ENCODE data around the gene ORMDL1. TPM values are rescaled to one million over a fixed set of nuclear protein-coding genes. Genes with fewer than 3 reads are reported as not detected.

Gene ORMDL1
- total and polyA plus RNA-seq, 2 of the 13 experiments (the other 11 are each of a cell fraction or from before 2014, with no cell fraction given), result 67.5 to 160 TPM

GRCh38 chr2:189762551-189763298 is 21.4 kb downstream of the ORMDL1 start, which contains the start of gene OSGEPL1 (continued):
- TF ChIP-seq ARID5B (CRISPR knock-in tag; IDR thresholded peaks at IDR 0.05), result peak; percentile 78
- peak; percentile 72; the same call in 1 of the 2 replicates for TF ChIP-seq ZNF616 (CRISPR knock-in tag; IDR thresholded peaks at IDR 0.05; ENCODE audit: low read depth)
- TF ChIP-seq ZNF138 (CRISPR knock-in tag; IDR thresholded peaks at IDR 0.05; ENCODE audit: low read depth), result 0 out of 2 replicates have a peak, but pooled peaks have one; percentile 58
- TF ChIP-seq NR0B2 (CRISPR knock-in tag; IDR thresholded peaks at IDR 0.05), result no peak
- TF ChIP-seq FOXP1 (IDR thresholded peaks at IDR 0.05), result no peak
- TF ChIP-seq FOXP1 (CRISPR knock-in tag; IDR thresholded peaks at IDR 0.05), result no peak
- TF ChIP-seq IKZF1 (IDR thresholded peaks at IDR 0.05), result no peak
- peak; percentile 13; the same call in 1 of the 2 replicates for TF ChIP-seq CHD4 (IDR thresholded peaks at IDR 0.05; ENCODE audit: borderline replicate concordance, low read length)
- no peak for TF ChIP-seq ZBTB46 (CRISPR knock-in tag; IDR thresholded peaks at IDR 0.05; ENCODE audit: borderline replicate concordance)
- peak; percentile 66 for TF ChIP-seq DR1 (CRISPR knock-in tag; IDR thresholded peaks at IDR 0.05)
- TF ChIP-seq ZNF383 (CRISPR knock-in tag; IDR thresholded peaks at IDR 0.05; ENCODE audit: borderline replicate concordance), result no peak
- no peak for TF ChIP-seq ZNF460 (CRISPR knock-in tag; IDR thresholded peaks at IDR 0.05; ENCODE audit: borderline replicate concordance)
- peak; percentile 70; the same call in 1 of the 2 replicates for TF ChIP-seq ADNP (CRISPR knock-in tag; IDR thresholded peaks at IDR 0.05)
- TF ChIP-seq TCF7L2 (IDR thresholded peaks at IDR 0.05; ENCODE audit: low read depth, low read length), result no peak
- peak; percentile 62 for TF ChIP-seq MEIS2 (CRISPR knock-in tag; IDR thresholded peaks at IDR 0.05)
- peak; percentile 37; the same call in 1 of the 2 replicates for TF ChIP-seq ZMAT3 (CRISPR knock-in tag; conservative IDR thresholded peaks at IDR 0.05)
- TF ChIP-seq TOE1 (CRISPR knock-in tag; IDR thresholded peaks at IDR 0.05), result no peak
- TF ChIP-seq ZNF260 (CRISPR knock-in tag; IDR thresholded peaks at IDR 0.05; ENCODE audit: borderline replicate concordance, low read depth), result no peak
- TF ChIP-seq SP4 (CRISPR knock-in tag; IDR thresholded peaks at IDR 0.05), result no peak
- no peak for TF ChIP-seq E2F2 (CRISPR knock-in tag; IDR thresholded peaks at IDR 0.05; ENCODE audit: borderline replicate concordance)
- no peak for TF ChIP-seq FOXK2 (IDR thresholded peaks at IDR 0.05)
- no peak for TF ChIP-seq TFE3 (CRISPR knock-in tag; IDR thresholded peaks at IDR 0.05)
- TF ChIP-seq BHLHE40 (IDR thresholded peaks at IDR 0.05; ENCODE audit: low read length), result peak; percentile 12; the same call in 1 of the 2 replicates
